Tibial nerve (tissue), 4 donors: Measurements from ENCODE around the gene ARHGAP29.

Experiments
- EP300 ChIP-seq, 2 donors: sonication (generic); formaldehyde crosslinking; IDR thresholded peaks; one replicate each; pipeline ENCODE4 v1.6.1; 2017; ENCODE audit warnings: antibody characterized with exemption in 2 of 2, mild to moderate bottlenecking in 1 of 2
- POLR2A ChIP-seq, 2 donors: fragments of 450-650 bp; IDR thresholded peaks; one replicate each; pipeline ENCODE4 v1.6.1; 2017; ENCODE audit warnings: antibody characterized with exemption in 2 of 2, mild to moderate bottlenecking in 2 of 2, moderate library complexity in 2 of 2
- TF ChIP-seq, protein P1 (sequence below), 5 experiments: fragments of 200-600 bp in 3 of 5; fragments of 450-650 bp in 2 of 5; sonication (generic) in 3 of 5; IDR thresholded peaks; one replicate each; pipeline ENCODE4 v1.5.1; 2016 to 2019; ENCODE audit warnings: antibody characterized with exemption in 5 of 5, mild to moderate bottlenecking in 3 of 5, moderate library complexity in 2 of 5

DNA sequence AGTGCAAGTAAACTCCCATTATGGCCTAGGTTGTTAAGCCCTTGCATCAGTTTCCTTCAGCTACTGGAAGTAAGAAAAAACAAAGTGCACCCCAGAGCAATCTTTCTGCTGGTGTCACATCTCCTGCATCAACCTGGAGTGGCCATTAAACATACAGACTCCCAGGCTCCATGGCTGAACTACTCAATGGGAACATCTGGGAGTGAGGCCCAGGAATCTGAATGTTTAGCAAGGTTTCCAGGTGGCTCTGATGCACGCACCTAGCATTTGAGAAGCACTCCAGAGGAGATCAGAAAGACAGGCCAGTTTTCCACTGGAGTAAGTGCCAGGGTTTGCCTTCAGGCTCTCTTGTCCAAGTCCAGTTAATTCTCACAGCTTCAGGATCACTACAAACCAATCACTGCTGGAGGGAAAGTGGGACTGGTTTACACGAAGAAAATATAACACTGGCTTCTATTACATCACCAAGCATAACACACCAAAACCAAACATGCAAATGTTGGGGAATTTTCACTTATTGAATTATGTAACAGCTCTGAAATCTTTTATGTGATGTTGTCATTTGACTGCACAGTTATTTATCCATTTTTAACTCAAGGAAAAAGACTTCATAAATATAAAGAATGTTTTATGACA is 94.1 kb downstream of the ARHGAP29 start:
- TF ChIP-seq, protein P1, sequence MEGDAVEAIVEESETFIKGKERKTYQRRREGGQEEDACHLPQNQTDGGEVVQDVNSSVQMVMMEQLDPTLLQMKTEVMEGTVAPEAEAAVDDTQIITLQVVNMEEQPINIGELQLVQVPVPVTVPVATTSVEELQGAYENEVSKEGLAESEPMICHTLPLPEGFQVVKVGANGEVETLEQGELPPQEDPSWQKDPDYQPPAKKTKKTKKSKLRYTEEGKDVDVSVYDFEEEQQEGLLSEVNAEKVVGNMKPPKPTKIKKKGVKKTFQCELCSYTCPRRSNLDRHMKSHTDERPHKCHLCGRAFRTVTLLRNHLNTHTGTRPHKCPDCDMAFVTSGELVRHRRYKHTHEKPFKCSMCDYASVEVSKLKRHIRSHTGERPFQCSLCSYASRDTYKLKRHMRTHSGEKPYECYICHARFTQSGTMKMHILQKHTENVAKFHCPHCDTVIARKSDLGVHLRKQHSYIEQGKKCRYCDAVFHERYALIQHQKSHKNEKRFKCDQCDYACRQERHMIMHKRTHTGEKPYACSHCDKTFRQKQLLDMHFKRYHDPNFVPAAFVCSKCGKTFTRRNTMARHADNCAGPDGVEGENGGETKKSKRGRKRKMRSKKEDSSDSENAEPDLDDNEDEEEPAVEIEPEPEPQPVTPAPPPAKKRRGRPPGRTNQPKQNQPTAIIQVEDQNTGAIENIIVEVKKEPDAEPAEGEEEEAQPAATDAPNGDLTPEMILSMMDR (IDR thresholded peaks at IDR 0.05) = no peak
- no peak for TF ChIP-seq POLR2A (IDR thresholded peaks at IDR 0.05)
- TF ChIP-seq EP300 (IDR thresholded peaks at IDR 0.05) = no peak
